Ishikawa (cell line): ENCODE results near the gene ZBTB7C.

Source experiments
- CEBPB ChIP-seq: IDR thresholded peaks from 2 replicates; pipeline ENCODE4 v1.6.1; 2012
- CREB1 ChIP-seq: IDR thresholded peaks from 2 replicates; pipeline ENCODE4 v1.6.1; 2012; ENCODE audit warnings: low read depth
- EGR1 ChIP-seq: IDR thresholded peaks from 2 replicates; pipeline ENCODE4 v1.6.1; 2012
- EP300 ChIP-seq: IDR thresholded peaks from 2 replicates; pipeline ENCODE4 v1.6.1; 2012; ENCODE audit warnings: borderline replicate concordance
- FOXM1 ChIP-seq: IDR thresholded peaks from 2 replicates; pipeline ENCODE4 v1.6.1; 2012; ENCODE audit warnings: low read depth, borderline replicate concordance
- MAX ChIP-seq: IDR thresholded peaks from 2 replicates; pipeline ENCODE4 v1.6.1; 2012
- NFIC ChIP-seq: IDR thresholded peaks from 2 replicates; pipeline ENCODE4 v1.6.1; 2012
- RAD21 ChIP-seq: IDR thresholded peaks from 2 replicates; pipeline ENCODE4 v1.6.1; 2012; ENCODE audit warnings: low read depth
- TAF1 ChIP-seq: IDR thresholded peaks from 2 replicates; pipeline ENCODE4 v1.6.1; 2012; ENCODE audit warnings: low read depth, mild to moderate bottlenecking
- TCF12 ChIP-seq: IDR thresholded peaks from 2 replicates; pipeline ENCODE4 v1.6.1; 2012; ENCODE audit warnings: low read depth
- TEAD4 ChIP-seq: IDR thresholded peaks from 2 replicates; pipeline ENCODE4 v1.6.1; 2012
- USF1 ChIP-seq: IDR thresholded peaks from 2 replicates; pipeline ENCODE4 v1.6.1; 2012
- YY1 ChIP-seq: IDR thresholded peaks from 2 replicates; pipeline ENCODE4 v1.6.1; 2012; ENCODE audit warnings: low read depth
- ZBTB7A ChIP-seq: IDR thresholded peaks from 2 replicates; pipeline ENCODE4 v1.6.1; 2012; ENCODE audit warnings: low read depth
- TF ChIP-seq, protein P1 (sequence below): IDR thresholded peaks from 2 replicates; pipeline ENCODE4 v1.6.1; 2012; ENCODE audit warnings: low read depth, mild to moderate bottlenecking

ZBTB7C gene

DNA sequence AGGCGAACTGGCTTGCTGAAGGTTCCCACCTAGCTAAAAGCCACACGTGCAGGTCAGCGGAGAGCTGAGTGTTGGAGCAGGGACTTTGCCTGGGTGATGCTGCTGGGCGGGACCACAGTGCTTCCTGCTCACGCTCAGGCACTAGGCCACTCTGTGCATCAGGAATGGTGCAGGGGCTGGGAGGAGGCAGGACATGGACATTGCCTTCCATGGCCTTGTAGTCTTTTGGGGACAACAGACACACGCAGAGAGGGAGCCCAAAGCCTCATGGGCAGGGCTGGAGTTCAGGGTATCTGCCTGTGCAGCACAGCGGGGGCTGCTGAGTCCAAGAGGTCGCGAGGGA, 207.2 kb downstream of the ZBTB7C start:
- TF ChIP-seq MAX, result no peak

DNA sequence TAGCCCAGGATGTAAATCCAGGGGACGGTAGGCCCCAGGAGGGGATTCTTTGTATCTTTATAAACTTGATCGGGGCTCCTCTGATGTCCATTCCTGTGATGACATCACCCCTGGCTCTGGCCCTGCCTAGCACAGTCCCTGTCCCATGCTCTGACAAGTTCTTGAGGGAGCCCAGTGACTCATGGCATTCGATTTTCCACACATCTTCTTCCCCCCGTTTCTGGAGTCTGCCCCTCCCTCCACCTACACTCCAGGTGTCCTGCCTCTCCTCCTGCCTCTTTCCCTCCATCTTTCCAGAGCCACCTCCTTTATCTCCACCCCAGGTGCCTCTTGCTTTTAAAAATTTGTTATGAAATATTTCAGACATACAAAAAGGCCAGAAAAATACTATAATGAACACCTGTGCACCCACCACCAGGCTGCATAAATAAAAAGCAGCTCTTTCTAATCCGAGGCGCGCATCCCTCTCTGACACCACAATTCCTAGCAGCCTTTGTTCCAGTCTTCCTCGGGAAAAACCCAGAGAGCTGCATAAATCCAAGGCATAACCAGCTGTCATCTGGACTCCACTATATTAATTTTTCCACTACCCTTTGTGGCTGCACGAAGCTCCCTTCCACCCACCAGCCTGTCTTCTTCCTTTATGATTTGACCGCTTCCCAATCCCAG, 207.7 kb downstream of the ZBTB7C start:
- TF ChIP-seq EP300, result no peak
- TF ChIP-seq NFIC, result no peak
- TF ChIP-seq TCF12, result no peak
- TF ChIP-seq EGR1, result no peak
- TF ChIP-seq YY1, result no peak
- TF ChIP-seq, protein P1, sequence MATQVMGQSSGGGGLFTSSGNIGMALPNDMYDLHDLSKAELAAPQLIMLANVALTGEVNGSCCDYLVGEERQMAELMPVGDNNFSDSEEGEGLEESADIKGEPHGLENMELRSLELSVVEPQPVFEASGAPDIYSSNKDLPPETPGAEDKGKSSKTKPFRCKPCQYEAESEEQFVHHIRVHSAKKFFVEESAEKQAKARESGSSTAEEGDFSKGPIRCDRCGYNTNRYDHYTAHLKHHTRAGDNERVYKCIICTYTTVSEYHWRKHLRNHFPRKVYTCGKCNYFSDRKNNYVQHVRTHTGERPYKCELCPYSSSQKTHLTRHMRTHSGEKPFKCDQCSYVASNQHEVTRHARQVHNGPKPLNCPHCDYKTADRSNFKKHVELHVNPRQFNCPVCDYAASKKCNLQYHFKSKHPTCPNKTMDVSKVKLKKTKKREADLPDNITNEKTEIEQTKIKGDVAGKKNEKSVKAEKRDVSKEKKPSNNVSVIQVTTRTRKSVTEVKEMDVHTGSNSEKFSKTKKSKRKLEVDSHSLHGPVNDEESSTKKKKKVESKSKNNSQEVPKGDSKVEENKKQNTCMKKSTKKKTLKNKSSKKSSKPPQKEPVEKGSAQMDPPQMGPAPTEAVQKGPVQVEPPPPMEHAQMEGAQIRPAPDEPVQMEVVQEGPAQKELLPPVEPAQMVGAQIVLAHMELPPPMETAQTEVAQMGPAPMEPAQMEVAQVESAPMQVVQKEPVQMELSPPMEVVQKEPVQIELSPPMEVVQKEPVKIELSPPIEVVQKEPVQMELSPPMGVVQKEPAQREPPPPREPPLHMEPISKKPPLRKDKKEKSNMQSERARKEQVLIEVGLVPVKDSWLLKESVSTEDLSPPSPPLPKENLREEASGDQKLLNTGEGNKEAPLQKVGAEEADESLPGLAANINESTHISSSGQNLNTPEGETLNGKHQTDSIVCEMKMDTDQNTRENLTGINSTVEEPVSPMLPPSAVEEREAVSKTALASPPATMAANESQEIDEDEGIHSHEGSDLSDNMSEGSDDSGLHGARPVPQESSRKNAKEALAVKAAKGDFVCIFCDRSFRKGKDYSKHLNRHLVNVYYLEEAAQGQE, result no peak
- no peak for TF ChIP-seq TEAD4
- no peak for TF ChIP-seq MAX
- no peak for TF ChIP-seq FOXM1
- no peak for TF ChIP-seq CREB1
- TF ChIP-seq ZBTB7A, result no peak
- no peak for TF ChIP-seq CEBPB
- no peak for TF ChIP-seq TAF1
- TF ChIP-seq USF1, result no peak
- TF ChIP-seq RAD21, result no peak

DNA sequence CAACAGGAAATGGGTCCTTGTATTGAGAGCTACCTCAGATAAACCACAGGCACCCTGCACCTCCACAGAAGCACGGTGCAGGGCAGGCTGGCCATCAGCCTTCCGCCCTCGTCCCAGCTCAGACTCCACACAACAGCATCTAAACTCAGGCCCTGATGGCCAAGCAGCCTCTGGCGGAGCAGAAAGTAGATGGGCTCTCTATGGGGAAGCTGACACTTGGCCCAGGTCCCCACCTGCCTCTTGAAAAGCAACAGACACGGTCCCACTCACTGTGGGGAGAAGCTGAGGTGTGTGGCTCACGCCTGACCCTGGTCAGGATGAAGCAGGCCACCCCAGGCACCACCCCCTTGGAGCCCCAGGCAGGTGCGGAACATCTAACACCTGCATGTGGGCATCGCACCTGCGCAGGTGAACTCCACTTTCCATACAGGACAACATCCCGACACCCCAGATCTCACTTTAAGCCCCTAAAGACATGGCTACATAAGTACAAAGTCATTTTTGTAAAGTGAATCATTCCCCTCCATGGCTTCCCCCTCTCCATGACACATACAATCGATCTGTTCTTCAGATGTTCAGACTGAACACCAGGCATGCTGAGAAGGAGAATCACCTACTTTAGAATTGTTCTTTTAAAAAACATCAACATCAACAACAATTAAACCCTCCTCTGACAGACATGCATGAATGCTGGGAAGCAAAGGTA, 208.4 kb downstream of the ZBTB7C start:
- TF ChIP-seq YY1, result no peak
- TF ChIP-seq, protein P1, result no peak
- TF ChIP-seq ZBTB7A, result no peak
- TF ChIP-seq TEAD4, result no peak
- no peak for TF ChIP-seq MAX
- no peak for TF ChIP-seq CEBPB
- TF ChIP-seq EGR1, result no peak
- TF ChIP-seq TAF1, result no peak
- TF ChIP-seq RAD21, result no peak
- no peak for TF ChIP-seq CREB1
- no peak for TF ChIP-seq FOXM1
- no peak for TF ChIP-seq EP300
- no peak for TF ChIP-seq NFIC

DNA sequence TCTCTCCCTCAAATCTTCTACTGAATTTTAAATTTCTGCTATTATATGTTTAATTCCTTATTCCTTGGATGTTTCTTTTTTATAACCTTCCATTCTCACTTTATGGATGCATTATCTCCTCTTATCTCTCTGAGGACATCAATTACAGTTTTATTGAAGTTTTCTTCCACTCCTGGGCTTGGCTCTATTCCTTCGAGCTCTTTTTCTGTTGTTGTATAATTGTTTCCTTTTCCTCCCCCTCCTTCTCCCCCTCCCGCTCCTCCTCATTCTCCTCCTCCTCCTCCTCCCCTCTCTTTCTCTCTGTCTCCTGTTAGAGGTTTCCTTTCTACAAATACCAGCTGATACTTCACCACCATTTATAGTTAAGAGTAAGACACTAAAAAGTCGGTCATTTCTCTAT, 209.8 kb downstream of the ZBTB7C start:
- no peak for TF ChIP-seq RAD21
- TF ChIP-seq EP300, result no peak
- TF ChIP-seq YY1, result no peak

GRCh38 chr18:48197819-48198218, 211.4 kb downstream of the ZBTB7C start:
- TF ChIP-seq ZBTB7A (no peak), TAF1 (no peak), FOXM1 (no peak), CREB1 (no peak), YY1 (no peak), EGR1 (no peak), CEBPB (no peak)
- TF ChIP-seq, protein P1, result no peak
